Vagina (tissue), 2 donors: ENCODE measurements around the gene GRM4. TPM values are rescaled to one million over a fixed set of nuclear protein-coding genes. Genes with fewer than 3 reads are reported as not detected.
"Not testable (repeated sequence)": the region's sequence is repeated elsewhere in the genome, so short reads cannot be mapped to it uniquely, and the experiment has no call there.

Source experiments
- DNase-seq, 2 donors: peaks; one replicate each; pipeline ENCODE4 v3.0.0-alpha.2; 2017; ENCODE audit errors: extremely low spot score in 2 of 2
- H3K27ac ChIP-seq: fragments of 200-600 bp; sonication (generic); one replicate; pipeline ENCODE4 v1.5.1; 2019
- H3K27me3 ChIP-seq: fragments of 200-600 bp; sonication (generic); one replicate; pipeline ENCODE4 v1.5.1; 2019
- H3K36me3 ChIP-seq, 2 donors: fragments of 200-600 bp; sonication (generic); one replicate each; pipeline ENCODE4 v1.5.1; 2017 to 2019
- H3K4me1 ChIP-seq: fragments of 200-600 bp; sonication (generic); one replicate; pipeline ENCODE4 v1.5.1; 2019
- H3K4me3 ChIP-seq, 2 donors: fragments of 200-600 bp; sonication (generic); 1 replicate in 1 of 2; 2 replicates in 1 of 2; pipeline ENCODE4 v1.5.1; 2016 to 2019
- H3K9me3 ChIP-seq: fragments of 200-600 bp; sonication (generic); one replicate; pipeline ENCODE4 v1.5.1; 2019
- POLR2A ChIP-seq, 2 donors: fragments of 450-650 bp; IDR thresholded peaks; one replicate each; pipeline ENCODE4 v1.6.1; 2017; ENCODE audit warnings: antibody characterized with exemption in 2 of 2, mild to moderate bottlenecking in 2 of 2, moderate library complexity in 2 of 2
- POLR2AphosphoS5 ChIP-seq, 2 donors: sonication (generic); formaldehyde crosslinking; IDR thresholded peaks; one replicate each; pipeline ENCODE4 v1.9.0; 2017; ENCODE audit warnings: antibody characterized with exemption in 2 of 2, mild to moderate bottlenecking in 2 of 2, low read depth in 1 of 2; ENCODE audit not compliant: insufficient read depth in 1 of 2
- intact Hi-C: fragments of 100-400 bp; cut with DNase I; formaldehyde crosslinking; loops from one replicate; pipeline ENCODE4 v1.15.1; 2023
- total RNA-seq: library from RNA; depleted of rRNA; stranded (reverse); fragments of >200 nt; gene quantifications from one replicate; pipeline ENCODE4 v1.2.3, GENCODE V29; 2016
- TF ChIP-seq, protein P1 (sequence below), 3 experiments: fragments of 450-650 bp in 2 of 3; fragments of 200-600 bp in 1 of 3; sonication (generic) in 1 of 3; IDR thresholded peaks; one replicate each; pipeline ENCODE4 v1.5.1; 2017 to 2019; ENCODE audit warnings: antibody characterized with exemption in 3 of 3, mild to moderate bottlenecking in 2 of 3, moderate library complexity in 2 of 3

The GRM4 gene
- total RNA-seq, 1 donor from 2014 or later = not detected

DNA sequence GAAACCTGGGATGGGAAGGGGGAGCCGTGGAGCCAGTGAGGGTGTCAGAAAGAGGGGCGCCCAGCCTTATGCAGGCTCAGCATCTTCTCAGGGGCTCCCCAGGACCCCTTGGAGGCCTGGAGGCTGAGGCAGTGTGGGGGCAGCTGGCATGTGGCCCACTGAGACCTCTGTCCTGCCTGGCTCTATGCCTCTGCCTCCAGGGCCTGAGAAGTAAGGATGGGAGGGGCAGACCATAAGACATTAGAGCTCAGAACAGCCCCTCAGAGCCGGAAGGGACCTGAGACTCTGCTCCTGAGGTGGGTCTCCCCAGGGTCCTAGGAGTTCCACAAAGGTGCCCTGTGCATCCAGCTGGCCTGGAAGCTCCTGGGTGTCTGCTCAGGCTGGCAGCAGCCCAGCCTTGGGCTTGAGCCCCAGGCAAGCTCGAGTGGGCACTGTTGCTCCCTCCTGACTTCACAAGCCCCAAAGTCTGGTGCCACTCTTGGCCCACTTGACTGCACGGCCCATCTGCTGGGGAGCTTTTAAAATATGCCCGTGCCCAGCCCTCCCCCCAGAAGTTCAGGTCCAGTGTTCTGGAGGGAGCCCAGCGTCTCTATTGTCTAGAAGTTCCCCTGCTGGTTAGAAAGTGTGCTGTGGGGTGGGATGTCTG, 126.8 kb downstream of the GRM4 start:
- no peak for DNase-seq
- Histone ChIP-seq H3K27me3 (no peaks in the 10 kb centered on the region), H3K9me3 (no peaks in the 10 kb centered on the region), H3K4me1 (no peaks in the 10 kb centered on the region), H3K27ac (no peak overlapping the region), H3K36me3 (no peaks in the 10 kb centered on the region), H3K4me3 (no peak overlapping the region)
- TF ChIP-seq POLR2AphosphoS5 (IDR thresholded peaks at IDR 0.05; ENCODE audit: insufficient read depth in 1 of 2, low read depth in 1 of 2) = no peak
- TF ChIP-seq, protein P1, sequence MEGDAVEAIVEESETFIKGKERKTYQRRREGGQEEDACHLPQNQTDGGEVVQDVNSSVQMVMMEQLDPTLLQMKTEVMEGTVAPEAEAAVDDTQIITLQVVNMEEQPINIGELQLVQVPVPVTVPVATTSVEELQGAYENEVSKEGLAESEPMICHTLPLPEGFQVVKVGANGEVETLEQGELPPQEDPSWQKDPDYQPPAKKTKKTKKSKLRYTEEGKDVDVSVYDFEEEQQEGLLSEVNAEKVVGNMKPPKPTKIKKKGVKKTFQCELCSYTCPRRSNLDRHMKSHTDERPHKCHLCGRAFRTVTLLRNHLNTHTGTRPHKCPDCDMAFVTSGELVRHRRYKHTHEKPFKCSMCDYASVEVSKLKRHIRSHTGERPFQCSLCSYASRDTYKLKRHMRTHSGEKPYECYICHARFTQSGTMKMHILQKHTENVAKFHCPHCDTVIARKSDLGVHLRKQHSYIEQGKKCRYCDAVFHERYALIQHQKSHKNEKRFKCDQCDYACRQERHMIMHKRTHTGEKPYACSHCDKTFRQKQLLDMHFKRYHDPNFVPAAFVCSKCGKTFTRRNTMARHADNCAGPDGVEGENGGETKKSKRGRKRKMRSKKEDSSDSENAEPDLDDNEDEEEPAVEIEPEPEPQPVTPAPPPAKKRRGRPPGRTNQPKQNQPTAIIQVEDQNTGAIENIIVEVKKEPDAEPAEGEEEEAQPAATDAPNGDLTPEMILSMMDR (IDR thresholded peaks at IDR 0.05) = no peak
- no peak for TF ChIP-seq POLR2A (IDR thresholded peaks at IDR 0.05)
- intact Hi-C loops = no loop called here

DNA sequence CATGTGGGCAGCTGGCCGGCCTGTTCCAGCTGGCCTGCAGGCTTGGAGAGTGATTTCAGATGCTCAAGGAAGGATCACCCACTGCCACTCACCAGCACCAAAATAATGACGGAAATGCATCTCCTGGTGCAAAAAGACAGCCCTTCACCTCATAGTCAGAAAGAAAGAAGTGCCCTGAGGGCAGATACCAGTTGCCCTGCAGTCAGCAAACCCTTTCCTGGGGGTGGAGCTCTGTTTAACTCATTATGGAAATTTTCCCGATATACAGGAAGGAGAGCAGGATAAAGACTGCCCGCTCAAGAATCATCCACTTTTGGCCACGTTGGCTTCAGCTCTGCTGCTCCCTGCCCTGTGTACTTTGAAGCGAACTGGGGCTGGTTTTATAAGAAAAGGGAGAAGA, 127.9 kb downstream of the GRM4 start:
- intact Hi-C loops = no loop called here
- no peak for TF ChIP-seq POLR2A (IDR thresholded peaks at IDR 0.05)
- no peak for TF ChIP-seq POLR2AphosphoS5 (IDR thresholded peaks at IDR 0.05; ENCODE audit: insufficient read depth in 1 of 2, low read depth in 1 of 2)
- TF ChIP-seq, protein P1 (IDR thresholded peaks at IDR 0.05) = no peak

DNA sequence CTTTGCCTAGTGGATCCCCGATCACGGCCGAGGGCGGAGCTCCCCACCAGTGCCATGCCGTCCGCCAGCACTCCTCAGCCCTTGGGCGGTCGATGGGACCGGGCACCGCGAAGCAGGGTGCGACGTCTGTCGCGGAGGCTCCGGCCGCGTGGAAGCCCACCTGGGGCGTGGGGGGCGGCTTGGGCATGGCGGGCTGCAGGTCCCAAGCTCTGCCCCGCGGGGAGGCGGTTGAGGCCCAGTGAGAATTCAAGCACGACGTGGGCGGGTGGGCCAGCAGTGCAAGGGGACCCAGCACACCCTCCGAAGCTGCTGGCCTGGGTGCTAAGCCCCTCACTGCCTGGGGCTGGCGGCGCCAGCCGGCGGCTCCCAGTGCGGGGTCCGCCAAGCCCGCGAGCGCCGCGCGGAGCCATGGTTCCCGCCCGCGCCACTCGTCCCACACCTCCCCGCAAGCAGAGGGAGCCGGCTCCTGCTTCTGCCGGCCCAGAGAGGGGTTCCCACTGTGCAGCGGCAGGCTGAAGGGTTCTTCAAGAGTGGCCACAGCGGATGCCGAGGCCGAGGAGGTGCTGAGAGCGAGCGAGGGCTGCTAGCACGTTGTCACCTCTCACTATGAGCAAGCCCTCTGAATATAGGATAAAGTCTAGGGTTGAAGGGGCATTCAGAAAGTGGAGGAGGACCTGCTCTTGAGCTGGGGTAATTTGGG, 128.6 kb downstream of the GRM4 start:
- H3K27me3 ChIP-seq = no peaks in the 10 kb centered on the region
- H3K9me3 ChIP-seq = no peaks in the 10 kb centered on the region
- DNase-seq = no peak
- H3K36me3 ChIP-seq = no peaks in the 10 kb centered on the region
- H3K4me3 ChIP-seq = no peak overlapping the region
- no peak overlapping the region for H3K27ac ChIP-seq
- intact Hi-C loops = no loop called here
- H3K4me1 ChIP-seq = no peaks in the 10 kb centered on the region
- TF ChIP-seq, protein P1 (IDR thresholded peaks at IDR 0.05) = no peak
- TF ChIP-seq POLR2AphosphoS5 (IDR thresholded peaks at IDR 0.05; ENCODE audit: insufficient read depth in 1 of 2, low read depth in 1 of 2) (no peak), POLR2A (IDR thresholded peaks at IDR 0.05) (no peak)

More for the DNA sequence above, 127.9 kb downstream of the GRM4 start:
- Histone ChIP-seq H3K36me3 (no peaks in the 10 kb centered on the region), H3K27ac (no peak overlapping the region), H3K9me3 (no peaks in the 10 kb centered on the region), H3K27me3 (no peaks in the 10 kb centered on the region), H3K4me1 (no peaks in the 10 kb centered on the region), H3K4me3 (no peak overlapping the region)
- no peak for DNase-seq

DNA sequence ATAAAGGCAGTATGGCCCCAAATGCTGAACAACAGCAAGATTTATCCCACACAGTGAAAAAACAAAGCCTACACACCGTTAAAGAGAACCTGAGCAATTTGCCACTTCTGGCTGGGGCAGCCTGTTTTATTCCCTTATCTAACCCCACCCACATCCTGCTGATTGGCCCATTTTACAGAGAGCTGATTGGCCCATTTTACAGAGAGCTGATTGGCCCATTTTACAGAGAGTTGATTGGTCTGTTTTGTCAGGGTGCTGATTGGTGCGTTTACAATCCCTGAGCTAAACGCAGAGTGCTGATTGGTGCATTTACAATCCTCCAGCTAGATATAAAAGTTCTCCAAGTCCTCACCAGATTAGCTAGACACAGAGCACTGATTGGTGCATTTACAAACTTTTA, 129.3 kb downstream of the GRM4 start:
- H3K4me1 ChIP-seq, DNase-seq, H3K27ac ChIP-seq, H3K36me3 ChIP-seq, intact Hi-C loops, H3K4me3 ChIP-seq, H3K9me3 ChIP-seq, H3K27me3 ChIP-seq: not testable (repeated sequence)

DNA sequence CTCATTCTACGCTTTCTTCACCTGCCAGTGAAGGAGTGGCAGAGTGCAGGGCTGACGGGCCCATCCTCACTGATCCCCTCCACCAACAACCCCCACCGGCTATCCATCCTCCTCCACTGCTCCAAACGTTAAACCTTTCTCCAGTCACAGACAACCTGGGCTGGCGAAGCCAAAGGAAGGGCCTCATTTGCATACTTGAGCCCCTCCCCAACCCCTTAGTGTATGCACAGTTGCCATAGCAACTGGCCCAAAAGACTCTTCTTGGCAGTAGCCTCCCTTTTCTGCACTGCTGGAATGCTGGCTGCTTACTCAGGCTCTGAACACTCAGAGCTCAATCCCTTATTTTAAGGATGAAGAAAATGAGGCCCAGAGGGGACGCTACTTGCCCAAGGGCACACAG, 130.3 kb downstream of the GRM4 start:
- Histone ChIP-seq H3K4me1 (no peaks in the 10 kb centered on the region), H3K27ac (no peak overlapping the region), H3K4me3 (no peak overlapping the region), H3K36me3 (no peaks in the 10 kb centered on the region), H3K27me3 (no peaks in the 10 kb centered on the region), H3K9me3 (no peaks in the 10 kb centered on the region)
- DNase-seq = no peak
- no peak for TF ChIP-seq POLR2AphosphoS5 (IDR thresholded peaks at IDR 0.05; ENCODE audit: insufficient read depth in 1 of 2, low read depth in 1 of 2)
- TF ChIP-seq, protein P1 (IDR thresholded peaks at IDR 0.05) = no peak
- no peak for TF ChIP-seq POLR2A (IDR thresholded peaks at IDR 0.05)
- intact Hi-C loops = no loop called here
